ENCODE results near the gene NT5M. TPM values are rescaled to one million over a fixed set of nuclear protein-coding genes. Genes with fewer than 3 reads are reported as not detected.

Gene NT5M
- total and polyA plus RNA-seq, 9 of the 15 experiments (the other 6 are each of a cell fraction or from before 2014, with no cell fraction given), result 0.24 to 10.1 (median 3.4) TPM

- ChIA-PET CTCF (ENCODE audit: low intra/inter-chr PET ratio) (no interaction called here), POLR2A (interaction anchor here (0.6 to 0.8 kb wide), 5 partner anchors 8 to 795 kb away, joined by 3 to 4 read pairs (median 3); no protein-coding TSS in a partner anchor)
- no peak overlapping the region for H3K4me3 ChIP-seq
- H3K9ac ChIP-seq (ENCODE audit: insufficient read depth in 1 of 2, low read depth in 2 of 2, low read length in 2 of 2), result no peak overlapping the region
- DNase-seq (ENCODE audit: extremely low read depth in 1 of 4, low spot score in 3 of 4) (peak in 2 of 4 experiments; percentile 27 to 60), FAIRE-seq (no peak), ATAC-seq (peak; percentile 76)
- H2AFZ ChIP-seq (ENCODE audit: low read depth, low read length), result no peak overlapping the region; the same call in 1 of the 2 replicates
- peaks cover 3 to 41% of the 10 kb centered on the region in 2 experiments; a peak in 3 of 5 replicates for H3K27me3 ChIP-seq (ENCODE audit: control insufficient read depth in 2 of 2, insufficient read depth in 2 of 2, low read length in 2 of 2)
- no peaks in the 10 kb centered on the region for H4K20me1 ChIP-seq (replicated peaks; ENCODE audit: control insufficient read depth, insufficient read depth, low read length)
- intact Hi-C loops (cut with micrococcal nuclease), result no loop called here
- no peaks in the 10 kb centered on the region for H3K36me3 ChIP-seq (ENCODE audit: control insufficient read depth, insufficient read depth, low read length)
- WGBS (ENCODE audit: insufficient coverage, low coverage, missing lambda C conversion rate), result 60% methylated on average over 12 of the region's 23 CpGs
- BruUV-seq (replicated peaks), result no TSS peak
- in situ Hi-C loops (cut with MboI), result no loop called here
- H3K4me2 ChIP-seq (ENCODE audit: insufficient read depth, low read length), result no peak overlapping the region
- H3K9me3 ChIP-seq (replicated peaks; ENCODE audit: control insufficient read depth, insufficient read depth, low read depth, low read length), result no peaks in the 10 kb centered on the region
- H3K79me2 ChIP-seq (ENCODE audit: control insufficient read depth, insufficient read depth, low read length), result no peaks in the 10 kb centered on the region
- no peaks in the 10 kb centered on the region for H3K9me1 ChIP-seq (ENCODE audit: control insufficient read depth, insufficient read depth, low read length)
- H3K27ac ChIP-seq (ENCODE audit: extremely low read depth, low read depth, low read length), result no peak overlapping the region
- H3K4me1 ChIP-seq (replicated peaks in 1 of 2; ENCODE audit: control insufficient read depth in 2 of 2, insufficient read depth in 2 of 2, low read length in 2 of 2), result peaks cover 0 to 7% of the 10 kb centered on the region in 2 experiments; a peak in 2 of 5 replicates
- TF ChIP-seq CC2D1A (IDR thresholded peaks at IDR 0.05) (peak; percentile 49), ELF1 (tag; IDR thresholded peaks at IDR 0.05) (no peak), CTCFL (IDR thresholded peaks at IDR 0.05; ENCODE audit: borderline replicate concordance, insufficient read depth, low read depth, low read length, poor library complexity, severe bottlenecking) (no peak), RBM17 (IDR thresholded peaks at IDR 0.05; ENCODE audit: borderline replicate concordance, low read depth, low read length) (no peak), ZNF785 (CRISPR knock-in tag; IDR thresholded peaks at IDR 0.05) (no peak), ZNF316 (IDR thresholded peaks at IDR 0.05) (peak; percentile 35), ARID3B (CRISPR knock-in tag; IDR thresholded peaks at IDR 0.05; ENCODE audit: borderline replicate concordance) (no peak), BRF1 (IDR thresholded peaks at IDR 0.05; ENCODE audit: borderline replicate concordance, extremely low read depth, insufficient read length) (no peak), C11orf30 (IDR thresholded peaks at IDR 0.05; ENCODE audit: low read depth) (0 out of 2 replicates have a peak, but pooled peaks have one; percentile 8), ZNF12 (CRISPR knock-in tag; IDR thresholded peaks at IDR 0.05) (no peak), BMI1 (IDR thresholded peaks at IDR 0.05; ENCODE audit: low read length) (no peak), KLF13 (tag; IDR thresholded peaks at IDR 0.05; ENCODE audit: borderline replicate concordance, low read depth) (no peak), TFAP4 (CRISPR knock-in tag; IDR thresholded peaks at IDR 0.05; ENCODE audit: borderline replicate concordance) (no peak), RBM39 (optimal IDR thresholded peaks at IDR 0.05; ENCODE audit: low read depth, low read length) (no peak), CHD2 (IDR thresholded peaks at IDR 0.05; ENCODE audit: low read depth, low read length) (0 out of 2 replicates have a peak, but pooled peaks have one; percentile 44), PHB (CRISPR knock-in tag; IDR thresholded peaks at IDR 0.05) (no peak), LARP7 (IDR thresholded peaks at IDR 0.05) (no peak), SP1 (CRISPR knock-in tag; IDR thresholded peaks at IDR 0.05) (peak; percentile 55; the same call in 1 of the 2 replicates), TSC22D4 (tag; IDR thresholded peaks at IDR 0.05) (no peak)
These were observed 88.6 kb downstream of the NT5M start for GRCh38 chr17:17391668-17392370.

Measured in K562 (cell line).